ENCODE data around the gene TOP3B.

Gene TOP3B

DNA sequence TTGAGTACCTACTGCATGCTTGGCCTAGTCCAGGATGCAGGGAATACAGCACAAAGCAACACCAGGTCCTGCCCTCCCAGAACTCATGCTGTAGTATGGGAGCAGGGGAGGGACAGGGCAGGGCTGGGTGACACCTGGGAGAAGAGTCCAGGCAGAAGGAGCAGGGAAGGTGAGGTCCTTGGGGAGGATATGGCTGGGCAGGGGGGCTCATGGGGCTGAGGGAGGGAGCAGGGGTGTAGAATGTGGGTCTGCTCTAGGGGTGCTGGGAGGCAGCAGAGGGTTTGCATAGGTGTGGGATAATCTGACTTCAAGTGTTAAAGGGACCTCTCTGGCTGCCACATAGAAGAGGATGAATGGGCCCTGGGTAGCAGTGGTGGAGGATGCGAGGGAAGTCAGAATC is 4.8 kb downstream of the TOP3B start:
- Histone ChIP-seq H3K9me3 (ENCODE audit: insufficient read depth, low read length) (no peaks in the 10 kb centered on the region), H2AFZ (ENCODE audit: low read depth, low read length, severe bottlenecking) (no peak overlapping the region), H3K27ac (ENCODE audit: low read depth, low read length) (no peak overlapping the region), H3K4me3 (ENCODE audit: insufficient read depth, low read length, poor library complexity, severe bottlenecking) (no peak overlapping the region), H3K27me3 (ENCODE audit: low read length) (no peaks in the 10 kb centered on the region), H3K36me3 (ENCODE audit: low read length) (no peaks in the 10 kb centered on the region), H3K79me2 (ENCODE audit: insufficient read depth, low read length) (peaks cover 16% of the 10 kb centered on the region), H3K9ac (ENCODE audit: low read length) (no peak overlapping the region), H3K4me2 (ENCODE audit: low read depth, low read length, poor library complexity, severe bottlenecking) (no peak overlapping the region), H3K9me2 (replicated peaks; ENCODE audit: insufficient read depth, low read length) (no peaks in the 10 kb centered on the region), H4K20me1 (ENCODE audit: low read depth, low read length) (no peaks in the 10 kb centered on the region), H3F3A (ENCODE audit: insufficient read depth) (no peaks in the 10 kb centered on the region)
- TF ChIP-seq EZH2phosphoT487 (conservative IDR thresholded peaks at IDR 0.05; ENCODE audit: low read length) = no peak
- TF ChIP-seq, protein P1, sequence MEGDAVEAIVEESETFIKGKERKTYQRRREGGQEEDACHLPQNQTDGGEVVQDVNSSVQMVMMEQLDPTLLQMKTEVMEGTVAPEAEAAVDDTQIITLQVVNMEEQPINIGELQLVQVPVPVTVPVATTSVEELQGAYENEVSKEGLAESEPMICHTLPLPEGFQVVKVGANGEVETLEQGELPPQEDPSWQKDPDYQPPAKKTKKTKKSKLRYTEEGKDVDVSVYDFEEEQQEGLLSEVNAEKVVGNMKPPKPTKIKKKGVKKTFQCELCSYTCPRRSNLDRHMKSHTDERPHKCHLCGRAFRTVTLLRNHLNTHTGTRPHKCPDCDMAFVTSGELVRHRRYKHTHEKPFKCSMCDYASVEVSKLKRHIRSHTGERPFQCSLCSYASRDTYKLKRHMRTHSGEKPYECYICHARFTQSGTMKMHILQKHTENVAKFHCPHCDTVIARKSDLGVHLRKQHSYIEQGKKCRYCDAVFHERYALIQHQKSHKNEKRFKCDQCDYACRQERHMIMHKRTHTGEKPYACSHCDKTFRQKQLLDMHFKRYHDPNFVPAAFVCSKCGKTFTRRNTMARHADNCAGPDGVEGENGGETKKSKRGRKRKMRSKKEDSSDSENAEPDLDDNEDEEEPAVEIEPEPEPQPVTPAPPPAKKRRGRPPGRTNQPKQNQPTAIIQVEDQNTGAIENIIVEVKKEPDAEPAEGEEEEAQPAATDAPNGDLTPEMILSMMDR (IDR thresholded peaks at IDR 0.05; ENCODE audit: insufficient read depth, low read length, poor library complexity, severe bottlenecking) = no peak

DNA sequence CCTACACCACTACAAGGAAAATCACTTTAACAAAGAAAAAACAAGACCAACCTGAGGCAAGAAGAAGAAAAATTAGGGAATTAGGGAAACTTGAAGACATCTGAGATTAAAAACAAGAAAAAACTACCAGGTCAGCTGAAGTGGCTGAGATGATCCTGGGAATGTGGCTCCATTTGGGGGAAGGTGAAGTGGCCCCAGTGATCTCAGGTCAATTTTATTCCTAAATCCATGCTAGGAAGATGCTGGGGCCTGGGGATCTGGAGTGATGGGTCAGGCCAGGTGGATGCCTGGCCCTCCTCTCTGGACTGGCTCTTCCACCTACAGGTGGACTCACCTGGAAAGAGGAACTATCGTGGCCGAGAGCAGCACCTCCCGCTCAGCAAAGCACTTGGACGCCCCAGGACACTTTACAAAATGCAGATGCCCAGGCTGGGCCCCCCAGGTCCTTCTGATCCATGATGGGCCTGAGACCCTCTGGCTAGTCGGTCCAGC is 6.7 kb downstream of the TOP3B start:
- Histone ChIP-seq H3F3A (ENCODE audit: insufficient read depth) (no peaks in the 10 kb centered on the region), H3K79me2 (ENCODE audit: insufficient read depth, low read length) (no peaks in the 10 kb centered on the region), H3K9me2 (replicated peaks; ENCODE audit: insufficient read depth, low read length) (no peaks in the 10 kb centered on the region), H3K9ac (ENCODE audit: low read length) (no peak overlapping the region), H3K4me3 (ENCODE audit: insufficient read depth, low read length, poor library complexity, severe bottlenecking) (no peak overlapping the region), H3K36me3 (ENCODE audit: low read length) (no peaks in the 10 kb centered on the region), H2AFZ (ENCODE audit: low read depth, low read length, severe bottlenecking) (no peak overlapping the region), H4K20me1 (ENCODE audit: low read depth, low read length) (no peaks in the 10 kb centered on the region), H3K9me3 (ENCODE audit: insufficient read depth, low read length) (no peaks in the 10 kb centered on the region), H3K4me2 (ENCODE audit: low read depth, low read length, poor library complexity, severe bottlenecking) (no peak overlapping the region), H3K27me3 (ENCODE audit: low read length) (no peaks in the 10 kb centered on the region), H3K27ac (ENCODE audit: low read depth, low read length) (no peak overlapping the region)
- TF ChIP-seq, protein P1 (IDR thresholded peaks at IDR 0.05; ENCODE audit: insufficient read depth, low read length, poor library complexity, severe bottlenecking) = no peak
- TF ChIP-seq EZH2phosphoT487 (conservative IDR thresholded peaks at IDR 0.05; ENCODE audit: low read length) = no peak

DNA sequence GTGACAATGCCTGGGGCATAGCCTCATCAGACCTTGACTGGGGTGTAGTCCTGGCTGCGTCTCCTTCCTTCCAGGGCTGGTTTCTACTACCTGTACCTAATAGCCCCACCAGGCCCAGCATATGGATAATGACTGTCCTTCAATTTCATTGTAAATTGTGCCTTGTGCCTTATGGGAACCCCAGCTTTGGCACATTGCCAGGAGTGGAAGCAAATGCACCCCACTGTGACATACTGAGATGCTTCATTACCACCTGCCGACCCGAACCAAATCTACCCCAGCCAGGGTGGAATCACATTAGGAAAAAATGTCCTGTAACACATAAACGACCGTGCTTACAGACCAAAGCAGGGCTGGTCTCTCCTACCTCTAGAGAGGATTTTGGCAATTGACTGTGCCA is 7.3 kb downstream of the TOP3B start:
- Histone ChIP-seq H3K36me3 (ENCODE audit: low read length) (no peaks in the 10 kb centered on the region), H3F3A (ENCODE audit: insufficient read depth) (no peaks in the 10 kb centered on the region)

More for the DNA sequence above, 7.3 kb downstream of the TOP3B start:
- Histone ChIP-seq H3K4me3 (ENCODE audit: insufficient read depth, low read length, poor library complexity, severe bottlenecking) (no peak overlapping the region), H3K27ac (ENCODE audit: low read depth, low read length) (no peak overlapping the region), H2AFZ (ENCODE audit: low read depth, low read length, severe bottlenecking) (no peak overlapping the region), H4K20me1 (ENCODE audit: low read depth, low read length) (no peaks in the 10 kb centered on the region), H3K79me2 (ENCODE audit: insufficient read depth, low read length) (no peaks in the 10 kb centered on the region), H3K4me2 (ENCODE audit: low read depth, low read length, poor library complexity, severe bottlenecking) (no peak overlapping the region), H3K27me3 (ENCODE audit: low read length) (no peaks in the 10 kb centered on the region), H3K9me3 (ENCODE audit: insufficient read depth, low read length) (no peaks in the 10 kb centered on the region), H3K9me2 (replicated peaks; ENCODE audit: insufficient read depth, low read length) (no peaks in the 10 kb centered on the region), H3K9ac (ENCODE audit: low read length) (no peak overlapping the region)
- TF ChIP-seq, protein P1 (IDR thresholded peaks at IDR 0.05; ENCODE audit: insufficient read depth, low read length, poor library complexity, severe bottlenecking) = no peak
- TF ChIP-seq EZH2phosphoT487 (conservative IDR thresholded peaks at IDR 0.05; ENCODE audit: low read length) = no peak

Data from SU-DHL-6 (cell line).